ENCODE results near the gene TGM3.

TGM3 gene

GRCh38 chr20:2285193-2285592 is 10.6 kb upstream of the TGM3 start:
- no peak for DNase-seq (ENCODE audit: low spot score)

- DNase-seq (ENCODE audit: low spot score) = no peak
These were observed 10.2 kb upstream of the TGM3 start for GRCh38 chr20:2285613-2286012.

GRCh38 chr20:2287504-2287903 is 8.3 kb upstream of the TGM3 start:
- no peak for DNase-seq (ENCODE audit: low spot score)

- DNase-seq (ENCODE audit: low spot score) = no peak
These were observed 6.3 kb upstream of the TGM3 start for GRCh38 chr20:2289475-2289874.

- DNase-seq (ENCODE audit: low spot score) = no peak
These were observed 5.3 kb upstream of the TGM3 start for GRCh38 chr20:2290486-2290885.

- no peak for DNase-seq (ENCODE audit: low spot score)
These were observed 3.2 kb upstream of the TGM3 start for GRCh38 chr20:2292416-2293110.

- DNase-seq (ENCODE audit: low spot score) = no peak
These were observed 2.3 kb upstream of the TGM3 start for GRCh38 chr20:2293486-2293885.

- no peak for DNase-seq (ENCODE audit: low spot score)
These were observed 1.8 kb upstream of the TGM3 start for GRCh38 chr20:2293971-2294370.

- no peak for DNase-seq (ENCODE audit: low spot score)
These were observed 515 bp upstream of the TGM3 start for GRCh38 chr20:2295286-2295685.

GRCh38 chr20:2296524-2297356 is 939 bp downstream of the TGM3 start:
- no peak for DNase-seq (ENCODE audit: low spot score)

- no peak for DNase-seq (ENCODE audit: low spot score)
These were observed 1.5 kb downstream of the TGM3 start for GRCh38 chr20:2297357-2297728.

GRCh38 chr20:2298116-2298515 is 2.3 kb downstream of the TGM3 start:
- DNase-seq (ENCODE audit: low spot score) = no peak

- DNase-seq (ENCODE audit: low spot score) = no peak
These were observed 2.9 kb downstream of the TGM3 start for GRCh38 chr20:2298701-2299100.

- no peak for DNase-seq (ENCODE audit: low spot score)
These were observed 3.5 kb downstream of the TGM3 start for GRCh38 chr20:2299301-2299700.

GRCh38 chr20:2300002-2300401 is 4.2 kb downstream of the TGM3 start:
- no peak for DNase-seq (ENCODE audit: low spot score)

- DNase-seq (ENCODE audit: low spot score) = no peak
These were observed 4.6 kb downstream of the TGM3 start for GRCh38 chr20:2300420-2300819.

- no peak for DNase-seq (ENCODE audit: low spot score)
These were observed 5.4 kb downstream of the TGM3 start for GRCh38 chr20:2301164-2301622.

GRCh38 chr20:2302384-2303060 is 6.7 kb downstream of the TGM3 start:
- DNase-seq (ENCODE audit: low spot score) = no peak

GRCh38 chr20:2303673-2304072 is 7.9 kb downstream of the TGM3 start:
- DNase-seq (ENCODE audit: low spot score) = no peak

GRCh38 chr20:2304180-2304579 is 8.4 kb downstream of the TGM3 start:
- no peak for DNase-seq (ENCODE audit: low spot score)

- DNase-seq (ENCODE audit: low spot score) = no peak
These were observed 9.2 kb downstream of the TGM3 start for GRCh38 chr20:2305029-2305428.

- DNase-seq (ENCODE audit: low spot score) = no peak
These were observed 9.7 kb downstream of the TGM3 start for GRCh38 chr20:2305479-2305878.

GRCh38 chr20:2305946-2306345 is 10.1 kb downstream of the TGM3 start:
- no peak for DNase-seq (ENCODE audit: low spot score)
